Kidney (tissue), 14 donors: ENCODE data around the gene SPIRE1. TPM values are rescaled to one million over a fixed set of nuclear protein-coding genes. Genes with fewer than 3 reads are reported as not detected.
A peak's percentile ranks its signal among the peaks of the same experiment; 100 is the strongest.

Experiments
- DNase-seq, 5 donors: peaks; one replicate each; pipeline ENCODE4 v3.0.0-alpha.2; 2013 to 2020
- FAIRE-seq: peaks from 2 replicates; lab custom pipeline; 2012; peaks lifted over from hg19 to GRCh38; lab: Jason Lieb, UNC
- H3K27ac ChIP-seq, 2 donors: one replicate each; pipeline ENCODE4 v1.7.0; 2013; ENCODE audit warnings: low read depth in 2 of 2, low read length in 2 of 2, inconsistent platforms in 1 of 2
- H3K27me3 ChIP-seq: one replicate; pipeline ENCODE4 v1.7.1; 2013; ENCODE audit warnings: low read length, inconsistent platforms; ENCODE audit not compliant: control insufficient read depth, insufficient read depth
- H3K36me3 ChIP-seq, 3 donors: one replicate each; pipeline versions ENCODE4 v1.7.0 to v1.7.1; 2013; ENCODE audit warnings: low read length in 3 of 3, control low read depth in 1 of 3, inconsistent platforms in 1 of 3; ENCODE audit not compliant: insufficient read depth in 3 of 3, control insufficient read depth in 2 of 3
- H3K4me1 ChIP-seq, 3 donors: one replicate each; pipeline versions ENCODE4 v1.7.0 to v1.7.1; 2013; ENCODE audit warnings: low read length in 3 of 3, inconsistent platforms in 1 of 3, low read depth in 1 of 3; ENCODE audit not compliant: control insufficient read depth in 2 of 3, insufficient read depth in 2 of 3
- H3K4me3 ChIP-seq, 3 donors: one replicate each; pipeline versions ENCODE4 v1.7.0 to v1.8.1; 2013; ENCODE audit warnings: low read length in 3 of 3, control low read depth in 1 of 3, inconsistent platforms in 1 of 3
- H3K9ac ChIP-seq, 3 donors: one replicate each; pipeline versions ENCODE4 v1.7.0 to v1.7.1; 2013; ENCODE audit warnings: low read length in 3 of 3, control low read depth in 1 of 3, inconsistent platforms in 1 of 3
- H3K9me3 ChIP-seq, 3 donors: one replicate each; pipeline versions ENCODE4 v1.7.0 to v1.7.1; 2013; ENCODE audit warnings: low read length in 3 of 3, control low read depth in 1 of 3, inconsistent platforms in 1 of 3; ENCODE audit not compliant: control insufficient read depth in 2 of 3, insufficient read depth in 1 of 3
- intact Hi-C: fragments of 100-400 bp; cut with DNase I; formaldehyde crosslinking; loops from one replicate; pipeline ENCODE4 v1.11.1; 2022
- polyA plus RNA-seq: library from polyadenylated mRNA; stranded (reverse); fragments of 350-450 nt; fragmentation: Illumina TruSeq; extraction: RNeasy Lipid Tissue Mini Kit (QIAGEN cat#74804); gene quantifications from one replicate; pipeline ENCODE4 v1.2.3, GENCODE V29; 2014; ENCODE audit warnings: low read depth, low replicate concordance; ENCODE audit not compliant: insufficient read depth
- total RNA-seq: library from RNA; stranded (reverse); fragmentation: NEBNext Ultra II Directional; extraction: Animal tissue kit (Norgen Biotek cat#: 25700); gene quantifications from one replicate; pipeline ENCODE4 v1.2.1, GENCODE V29; 2021
- TF ChIP-seq, protein P1 (sequence below): IDR thresholded peaks from 3 replicates; pipeline ENCODE4 v1.5.1; 2012; ENCODE audit warnings: mild to moderate bottlenecking, moderate library complexity, borderline replicate concordance; ENCODE audit not compliant: insufficient read depth; ENCODE audit errors: extremely low read depth
- donor health status: control.
- donor health status: control.
- donor health status: control.
- donor health status: control.
- donor health status: control.
- donor health status: DM: yes; HTN: yes; CAD: no.
- donor health status: Normal renal cell carcinoma (clear cell type).

Gene SPIRE1
- total and polyA plus RNA-seq, 2 donors from 2014 or later: 12.3 to 35.1 TPM

DNA sequence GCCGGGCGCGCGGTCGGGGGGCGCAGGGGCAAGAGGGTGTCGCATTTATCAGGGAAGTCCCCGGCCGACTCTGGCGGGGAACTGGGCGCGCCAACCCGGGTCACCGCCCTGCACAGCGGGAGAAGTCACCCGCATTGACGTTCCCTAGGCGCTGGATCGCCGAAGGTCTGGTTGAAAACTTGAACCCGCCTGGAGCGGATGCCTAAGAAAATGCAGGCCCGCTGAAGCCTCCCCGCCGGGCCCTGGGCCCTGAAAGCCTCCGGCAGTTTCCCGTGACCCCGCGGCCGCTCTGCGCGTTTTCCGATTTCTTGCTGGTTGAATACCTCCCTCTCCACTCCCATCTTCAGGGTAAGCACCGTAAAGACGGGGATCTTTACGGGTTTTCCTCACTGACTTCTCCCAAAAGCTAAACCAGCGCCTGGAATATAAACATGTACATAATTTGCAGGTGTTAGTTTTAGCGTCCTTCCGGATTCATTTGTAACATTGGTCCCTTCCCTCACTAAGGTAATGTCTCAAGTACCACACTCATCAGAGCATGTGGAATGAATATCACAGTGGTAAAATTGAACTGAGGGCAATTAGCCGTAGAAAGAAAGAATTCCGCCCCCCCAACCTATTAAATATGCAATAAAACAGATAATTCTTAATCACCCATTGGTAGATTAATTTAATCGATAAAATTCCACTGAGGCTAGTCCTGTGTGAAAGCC is 675 bp upstream of the SPIRE1 start:
- TF ChIP-seq, protein P1, sequence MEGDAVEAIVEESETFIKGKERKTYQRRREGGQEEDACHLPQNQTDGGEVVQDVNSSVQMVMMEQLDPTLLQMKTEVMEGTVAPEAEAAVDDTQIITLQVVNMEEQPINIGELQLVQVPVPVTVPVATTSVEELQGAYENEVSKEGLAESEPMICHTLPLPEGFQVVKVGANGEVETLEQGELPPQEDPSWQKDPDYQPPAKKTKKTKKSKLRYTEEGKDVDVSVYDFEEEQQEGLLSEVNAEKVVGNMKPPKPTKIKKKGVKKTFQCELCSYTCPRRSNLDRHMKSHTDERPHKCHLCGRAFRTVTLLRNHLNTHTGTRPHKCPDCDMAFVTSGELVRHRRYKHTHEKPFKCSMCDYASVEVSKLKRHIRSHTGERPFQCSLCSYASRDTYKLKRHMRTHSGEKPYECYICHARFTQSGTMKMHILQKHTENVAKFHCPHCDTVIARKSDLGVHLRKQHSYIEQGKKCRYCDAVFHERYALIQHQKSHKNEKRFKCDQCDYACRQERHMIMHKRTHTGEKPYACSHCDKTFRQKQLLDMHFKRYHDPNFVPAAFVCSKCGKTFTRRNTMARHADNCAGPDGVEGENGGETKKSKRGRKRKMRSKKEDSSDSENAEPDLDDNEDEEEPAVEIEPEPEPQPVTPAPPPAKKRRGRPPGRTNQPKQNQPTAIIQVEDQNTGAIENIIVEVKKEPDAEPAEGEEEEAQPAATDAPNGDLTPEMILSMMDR: no peak
- intact Hi-C loops: no loop called here

DNA sequence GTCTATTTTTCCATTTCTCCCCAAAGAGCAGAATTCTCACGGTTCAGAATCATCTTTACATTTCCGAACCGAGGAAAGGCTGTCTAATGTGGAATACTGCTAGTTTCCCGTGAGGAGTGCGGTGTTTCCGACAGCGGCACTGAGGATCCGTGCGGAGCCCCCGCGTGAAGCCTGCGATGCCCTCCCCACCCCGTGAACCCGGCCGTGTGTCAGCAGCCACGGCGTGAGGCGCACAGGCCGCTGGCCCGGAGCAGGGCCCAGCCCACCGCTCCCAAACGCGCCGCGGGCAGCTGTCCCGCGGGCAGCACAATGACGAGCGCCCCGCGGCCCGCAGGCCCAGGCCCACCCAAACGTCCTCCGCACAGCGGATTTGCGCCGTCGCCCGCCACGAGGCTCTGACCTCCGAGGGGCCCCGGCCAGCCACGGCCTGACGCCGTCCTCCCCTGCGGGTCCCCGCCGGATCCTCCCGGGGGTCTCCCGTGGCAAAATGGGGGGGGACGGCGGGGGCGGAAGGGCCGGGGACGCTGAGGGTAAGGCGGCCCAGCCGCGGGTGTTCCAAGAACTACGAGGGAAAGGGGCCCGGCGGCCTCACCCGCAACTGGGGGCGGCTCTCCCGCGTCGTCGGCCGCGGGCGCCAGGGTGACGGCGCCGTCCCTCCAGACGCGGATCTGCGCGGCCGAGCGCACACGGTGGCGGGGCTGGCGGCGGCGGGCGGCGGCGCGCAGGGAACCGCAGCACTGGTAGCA is 796 bp downstream of the SPIRE1 start:
- DNase-seq (peak; percentile 49 to 82 (median 61)), FAIRE-seq (no peak)
- no peaks in the 10 kb centered on the region for H3K9me3 ChIP-seq
- peaks cover 0 to 4% (median 0%) of the 10 kb centered on the region in 3 donors for H3K4me1 ChIP-seq
- H3K9ac ChIP-seq: peak overlapping the region; percentile 56 to 93 (median 74)
- no peaks in the 10 kb centered on the region for H3K36me3 ChIP-seq
- H3K4me3 ChIP-seq: peak overlapping the region; percentile 63 to 66 (median 66)
- H3K27ac ChIP-seq: peak overlapping the region; percentile 89 to 92
- intact Hi-C loops: no loop called here
- TF ChIP-seq, protein P1: no peak
- H3K27me3 ChIP-seq: no peaks in the 10 kb centered on the region

More for the DNA sequence above, 675 bp upstream of the SPIRE1 start:
- Histone ChIP-seq H3K36me3 (no peaks in the 10 kb centered on the region), H3K4me3 (peak overlapping the region; percentile 14 to 45 (median 43)), H3K9ac (peak overlapping the region in 1 of 3 donors; percentile 29), H3K27me3 (no peaks in the 10 kb centered on the region), H3K9me3 (no peaks in the 10 kb centered on the region), H3K4me1 (no peaks in the 10 kb centered on the region), H3K27ac (peak overlapping the region; percentile 48 to 76)
- DNase-seq (peak in 3 of 5 donors; percentile 53 to 64 (median 63)), FAIRE-seq (no peak)

DNA sequence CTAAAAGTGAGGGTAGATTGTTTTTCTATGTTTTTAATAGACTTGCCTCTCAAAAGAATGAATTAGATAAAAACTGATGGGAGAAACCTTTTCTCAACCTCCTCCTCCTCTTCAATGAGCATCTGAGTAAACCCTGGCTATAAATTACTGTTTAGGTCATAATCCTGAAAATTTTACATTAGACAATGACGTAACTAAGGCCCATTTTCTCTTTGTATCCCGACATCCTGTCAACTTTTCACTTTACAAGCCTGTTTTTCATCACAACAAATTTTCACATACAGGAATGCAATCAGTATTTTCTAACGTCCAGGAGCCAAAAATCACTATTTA is 1.3 kb downstream of the SPIRE1 start:
- H3K9ac ChIP-seq: peak overlapping the region; percentile 56 to 93 (median 74)
- H3K27ac ChIP-seq: peak overlapping the region; percentile 89 to 92
- no peak for FAIRE-seq
- no peaks in the 10 kb centered on the region for H3K9me3 ChIP-seq
- TF ChIP-seq, protein P1: no peak
- no peaks in the 10 kb centered on the region for H3K36me3 ChIP-seq
- intact Hi-C loops: no loop called here
- peak overlapping the region; percentile 63 to 66 (median 66) for H3K4me3 ChIP-seq
- no peaks in the 10 kb centered on the region for H3K27me3 ChIP-seq
- DNase-seq: peak in 1 of 5 donors; percentile 37
- peaks cover 0 to 4% (median 0%) of the 10 kb centered on the region in 3 donors for H3K4me1 ChIP-seq
